Stimulated activated CD4-positive, alpha-beta T cell treated with anti-CD3 and anti-CD28 coated beads, Interleukin-15, amount 100 ng/mL, for 24 hours (primary cell): Measurements from ENCODE around the gene EGLN2.
"Not testable (repeated sequence)": the region's sequence is repeated elsewhere in the genome, so short reads cannot be mapped to it uniquely, and the experiment has no call there.

Experiments used
- DNase-seq: peaks from one replicate; pipeline ENCODE4 v3.0.0-alpha.2; 2020

The EGLN2 gene

DNA sequence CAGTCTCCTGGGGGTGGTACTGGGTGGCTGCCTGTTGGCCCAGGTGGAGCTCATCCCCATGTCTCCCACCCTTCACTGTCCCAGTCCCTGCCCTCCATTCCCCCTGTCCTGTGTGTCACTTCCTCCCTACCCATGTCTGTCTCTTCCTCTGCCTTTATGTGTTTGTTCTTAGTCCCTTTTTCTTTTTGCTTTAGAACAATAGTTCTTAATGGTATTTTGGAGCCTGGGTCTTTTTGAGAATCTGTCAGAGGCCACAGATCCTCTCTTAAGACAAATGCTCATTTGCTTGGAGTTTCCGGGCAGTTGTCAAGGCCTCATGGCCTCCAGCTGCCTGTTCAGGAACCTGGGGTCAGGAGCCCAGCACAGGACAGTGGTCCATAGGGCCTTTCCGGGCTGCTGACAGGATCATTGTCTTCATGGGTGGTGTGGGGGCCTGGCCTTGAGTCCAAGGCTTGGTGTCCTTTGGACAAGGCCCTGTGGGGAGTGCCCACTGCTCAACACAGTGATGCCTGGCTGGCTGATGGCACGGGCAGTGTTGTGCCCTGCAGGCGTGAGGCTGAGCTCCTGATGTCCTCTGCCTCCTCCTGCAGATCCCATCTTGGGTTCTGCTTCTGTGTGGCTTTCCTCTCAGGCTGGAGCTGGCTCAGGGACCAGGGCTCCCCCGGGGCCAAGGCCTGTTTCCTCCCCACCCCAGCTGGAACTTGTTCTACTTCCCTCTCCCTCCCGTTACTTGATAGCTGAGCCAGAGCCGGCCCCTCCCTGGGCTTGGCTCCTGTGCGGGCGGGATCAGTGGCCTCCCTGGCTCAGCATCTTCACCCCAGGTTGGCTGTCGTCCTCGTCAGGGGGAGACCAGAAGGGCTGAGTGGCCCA is 3.5 kb downstream of the EGLN2 start:
- DNase-seq = no peak

DNA sequence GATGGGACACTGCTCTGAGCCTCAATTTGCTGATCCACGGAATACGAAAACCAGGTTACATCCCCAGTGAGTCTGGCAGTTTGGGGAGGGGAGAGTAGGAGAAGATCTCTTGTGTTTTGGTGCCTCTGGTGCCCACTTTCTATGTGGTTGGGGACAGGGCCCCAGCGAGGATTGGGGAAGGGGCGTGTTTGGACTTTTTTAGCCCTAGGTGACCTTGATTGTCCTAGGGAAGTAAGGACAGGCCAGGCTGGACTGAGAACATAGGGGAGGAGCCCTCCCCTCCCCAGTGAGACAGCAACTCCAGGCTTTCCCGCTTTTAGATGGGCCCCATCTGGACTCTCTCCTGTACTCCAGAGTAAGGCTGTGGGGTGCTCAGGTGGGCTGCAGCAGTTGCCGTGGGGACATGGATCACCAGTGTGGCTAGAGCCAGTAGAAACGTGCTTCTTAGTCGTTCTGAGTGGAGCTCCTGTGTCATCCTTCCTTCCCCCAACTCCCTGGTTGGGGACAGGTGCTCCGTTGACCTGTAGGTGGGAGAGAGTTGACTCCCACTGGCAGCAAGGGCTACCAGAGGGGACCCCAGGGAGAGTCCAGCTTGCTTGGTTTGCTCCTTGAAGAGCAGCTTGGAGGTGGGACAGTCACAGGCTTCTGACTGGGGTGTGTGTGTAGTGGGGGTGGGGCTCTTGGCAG is 4.3 kb downstream of the EGLN2 start:
- no peak for DNase-seq

DNA sequence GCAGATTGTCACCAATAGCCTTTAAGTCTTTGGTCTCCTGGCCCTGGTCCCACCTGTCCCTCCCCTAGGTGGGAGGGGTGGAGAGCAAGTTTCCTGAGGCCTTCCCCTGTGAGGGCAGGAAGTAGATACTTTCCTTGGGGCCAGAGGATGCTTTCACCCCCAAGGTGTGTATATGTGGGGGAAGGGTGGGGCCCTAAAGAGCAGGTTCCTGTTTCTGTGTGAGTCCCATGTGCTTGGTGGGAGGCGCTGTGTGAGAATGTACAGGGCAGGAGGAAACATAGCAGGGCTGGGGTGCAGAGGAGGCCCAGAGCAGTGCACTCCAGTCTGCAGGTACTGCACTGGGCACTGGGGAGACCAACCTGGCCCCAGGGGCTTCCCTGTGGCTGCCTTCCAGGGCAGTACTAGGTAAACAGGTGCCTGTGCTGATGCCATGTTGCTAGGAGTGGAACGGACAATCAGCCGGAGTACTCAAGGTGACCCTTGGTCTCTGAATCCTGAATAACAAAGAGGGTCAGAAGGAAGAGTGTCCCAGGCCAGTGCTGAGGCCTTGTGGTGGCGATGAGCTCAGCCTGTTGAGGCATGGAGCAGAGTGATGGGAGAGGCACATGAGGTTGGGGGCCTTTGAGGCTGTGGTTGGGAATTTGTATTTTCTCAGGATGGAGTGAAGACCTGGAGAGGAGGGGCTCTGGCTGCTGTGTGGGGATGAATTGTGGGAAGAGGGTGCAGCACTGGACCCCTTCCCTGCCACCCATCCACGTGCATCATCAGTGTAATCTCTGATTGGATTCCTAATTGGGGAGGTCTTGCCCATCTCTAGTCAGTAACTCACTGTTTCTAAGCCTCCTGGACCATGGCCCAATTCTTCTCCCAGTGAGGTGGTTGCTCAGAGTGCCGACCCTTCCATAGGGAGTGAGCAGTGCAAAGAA is 5.1 kb downstream of the EGLN2 start:
- peak; percentile 63 for DNase-seq

DNA sequence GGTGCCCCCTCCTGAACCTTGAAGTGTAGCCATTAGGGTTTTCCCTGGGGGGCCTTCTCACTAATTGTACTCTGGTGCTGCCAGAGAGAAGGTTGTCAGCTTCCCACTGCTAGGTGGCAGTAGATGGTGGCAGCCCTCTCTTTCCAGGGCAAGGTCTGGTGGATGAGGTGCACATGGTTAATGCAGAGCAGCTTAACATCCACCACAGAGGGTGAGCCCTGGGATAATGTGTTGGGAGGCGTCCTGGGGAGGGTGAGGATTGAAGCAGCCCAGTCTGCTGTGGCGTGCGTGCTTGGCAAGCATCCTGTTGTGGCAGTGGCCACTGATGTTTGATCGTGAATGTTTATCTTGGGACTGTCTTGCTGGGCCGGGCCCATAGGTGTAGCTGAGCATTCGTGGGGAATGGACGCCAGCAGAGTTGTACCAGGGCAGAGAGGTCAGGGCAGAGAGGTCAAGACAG is 5.8 kb downstream of the EGLN2 start:
- no peak for DNase-seq

DNA sequence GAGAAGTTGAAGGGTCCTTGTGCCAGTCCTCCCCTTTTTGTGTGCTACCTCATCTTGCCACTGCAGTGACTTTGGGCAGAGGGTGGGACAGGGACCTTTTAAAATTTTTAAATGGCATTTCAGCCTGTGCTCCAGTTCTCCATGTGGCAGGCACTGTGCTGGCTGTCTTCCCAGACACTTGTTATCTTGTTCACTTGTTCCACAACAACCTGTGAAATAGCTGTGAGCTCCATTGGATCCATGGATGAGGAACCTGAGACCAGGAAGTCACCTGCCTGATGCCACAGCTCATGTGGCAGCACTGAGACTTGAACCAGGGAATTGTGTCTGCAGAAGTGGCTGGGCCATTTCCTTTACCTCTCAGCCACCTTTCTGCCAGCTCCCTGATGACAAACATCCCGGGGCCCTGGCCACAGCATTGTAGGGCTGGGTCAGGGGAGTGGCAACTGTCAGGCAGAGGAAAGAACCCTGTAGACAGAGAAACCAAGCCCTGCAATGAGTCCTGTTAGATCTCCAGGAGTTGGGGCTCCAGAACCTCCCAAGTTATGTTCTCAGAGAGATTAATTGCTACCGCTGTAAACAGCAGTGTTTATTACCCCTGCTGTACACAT is 6.4 kb downstream of the EGLN2 start:
- DNase-seq = no peak

DNA sequence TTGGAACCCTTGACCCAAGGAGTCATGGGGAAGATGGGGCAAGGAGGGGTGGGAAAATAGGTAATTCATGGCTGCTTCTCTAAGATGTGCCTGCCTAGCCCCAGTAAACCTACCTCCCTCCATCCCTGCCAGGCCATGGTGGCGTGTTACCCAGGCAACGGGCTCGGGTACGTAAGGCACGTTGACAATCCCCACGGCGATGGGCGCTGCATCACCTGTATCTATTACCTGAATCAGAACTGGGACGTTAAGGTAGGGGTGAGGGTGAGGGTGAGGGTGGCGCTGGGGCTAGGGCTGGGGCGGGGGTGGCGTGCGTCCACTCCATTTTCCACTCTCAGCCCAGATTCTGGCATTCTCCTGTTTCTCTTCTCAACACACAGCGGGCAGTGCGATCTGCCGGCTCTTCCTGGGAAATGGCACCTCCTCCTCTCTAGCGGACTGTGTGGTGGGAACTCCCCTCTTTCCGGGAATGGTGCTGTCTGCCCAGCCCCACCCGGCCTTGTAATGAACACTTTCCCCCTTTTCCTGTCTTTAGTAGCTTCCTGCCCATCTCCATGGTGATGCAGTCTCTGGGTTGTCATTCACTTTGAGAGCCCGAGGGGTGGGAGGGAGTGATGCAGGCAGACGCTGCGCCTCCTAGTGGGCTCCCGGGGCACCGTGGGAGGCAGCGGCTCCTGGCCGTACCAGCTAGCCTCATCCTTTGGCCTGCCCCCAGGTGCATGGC is 7.6 kb downstream of the EGLN2 start:
- DNase-seq = peak; percentile 88

DNA sequence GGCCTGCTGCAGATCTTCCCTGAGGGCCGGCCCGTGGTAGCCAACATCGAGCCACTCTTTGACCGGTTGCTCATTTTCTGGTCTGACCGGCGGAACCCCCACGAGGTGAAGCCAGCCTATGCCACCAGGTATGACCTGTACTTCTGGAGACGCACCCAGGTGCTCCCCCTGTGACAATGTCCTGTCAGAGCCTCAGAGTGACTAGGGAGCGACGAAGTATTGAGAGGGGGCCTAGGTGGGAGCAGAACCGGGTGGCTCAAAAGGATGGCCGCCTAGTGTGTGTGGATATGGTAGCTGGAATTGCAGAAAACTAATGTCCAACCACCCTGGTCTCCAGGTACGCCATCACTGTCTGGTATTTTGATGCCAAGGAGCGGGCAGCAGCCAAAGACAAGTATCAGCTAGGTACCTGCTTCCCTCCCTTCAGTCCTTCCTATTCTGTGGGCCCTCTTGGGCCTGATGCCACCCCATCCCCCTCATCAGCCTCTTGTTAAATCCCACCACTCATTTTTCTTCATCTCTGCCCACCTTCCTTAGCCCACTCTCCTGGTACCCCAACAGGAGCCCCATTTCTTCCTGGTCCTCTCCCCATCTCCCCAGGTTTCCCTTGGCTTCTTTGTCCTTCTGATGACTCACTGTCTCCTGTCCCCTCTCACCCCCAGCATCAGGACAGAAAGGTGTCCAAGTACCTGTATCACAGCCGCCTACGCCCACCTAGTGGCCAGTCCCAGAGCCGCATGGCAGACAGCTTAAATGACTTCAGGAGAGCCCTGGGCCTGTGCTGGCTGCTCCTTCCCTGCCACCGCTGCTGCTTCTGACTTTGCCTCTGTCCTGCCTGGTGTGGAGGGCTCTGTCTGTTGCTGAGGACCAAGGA is 8.4 kb downstream of the EGLN2 start:
- DNase-seq = no peak

DNA sequence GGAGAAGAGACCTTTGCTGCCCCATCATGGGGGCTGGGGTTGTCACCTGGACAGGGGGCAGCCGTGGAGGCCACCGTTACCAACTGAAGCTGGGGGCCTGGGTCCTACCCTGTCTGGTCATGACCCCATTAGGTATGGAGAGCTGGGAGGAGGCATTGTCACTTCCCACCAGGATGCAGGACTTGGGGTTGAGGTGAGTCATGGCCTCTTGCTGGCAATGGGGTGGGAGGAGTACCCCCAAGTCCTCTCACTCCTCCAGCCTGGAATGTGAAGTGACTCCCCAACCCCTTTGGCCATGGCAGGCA is 9.0 kb downstream of the EGLN2 start:
- no peak for DNase-seq

DNA sequence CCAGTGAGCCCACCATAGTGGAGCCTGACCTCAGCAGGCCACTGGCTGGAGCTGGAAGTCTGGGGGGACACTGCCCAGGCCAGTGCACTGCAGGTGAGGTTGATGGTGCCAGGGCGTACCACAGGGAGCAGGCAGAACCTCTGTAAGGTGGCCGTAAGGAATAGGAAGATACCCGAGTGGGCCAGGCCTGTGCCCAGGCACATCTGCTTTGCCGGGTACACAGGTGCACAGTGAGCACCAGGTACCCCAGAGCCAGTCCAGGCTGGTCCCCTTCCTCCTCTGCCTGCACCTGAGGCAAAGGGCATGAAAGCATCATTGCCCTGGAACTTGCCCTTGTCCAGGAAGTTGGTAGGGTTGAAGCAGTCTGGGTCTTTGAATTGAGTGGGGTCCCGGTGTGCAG is 9.5 kb downstream of the EGLN2 start:
- DNase-seq = no peak

DNA sequence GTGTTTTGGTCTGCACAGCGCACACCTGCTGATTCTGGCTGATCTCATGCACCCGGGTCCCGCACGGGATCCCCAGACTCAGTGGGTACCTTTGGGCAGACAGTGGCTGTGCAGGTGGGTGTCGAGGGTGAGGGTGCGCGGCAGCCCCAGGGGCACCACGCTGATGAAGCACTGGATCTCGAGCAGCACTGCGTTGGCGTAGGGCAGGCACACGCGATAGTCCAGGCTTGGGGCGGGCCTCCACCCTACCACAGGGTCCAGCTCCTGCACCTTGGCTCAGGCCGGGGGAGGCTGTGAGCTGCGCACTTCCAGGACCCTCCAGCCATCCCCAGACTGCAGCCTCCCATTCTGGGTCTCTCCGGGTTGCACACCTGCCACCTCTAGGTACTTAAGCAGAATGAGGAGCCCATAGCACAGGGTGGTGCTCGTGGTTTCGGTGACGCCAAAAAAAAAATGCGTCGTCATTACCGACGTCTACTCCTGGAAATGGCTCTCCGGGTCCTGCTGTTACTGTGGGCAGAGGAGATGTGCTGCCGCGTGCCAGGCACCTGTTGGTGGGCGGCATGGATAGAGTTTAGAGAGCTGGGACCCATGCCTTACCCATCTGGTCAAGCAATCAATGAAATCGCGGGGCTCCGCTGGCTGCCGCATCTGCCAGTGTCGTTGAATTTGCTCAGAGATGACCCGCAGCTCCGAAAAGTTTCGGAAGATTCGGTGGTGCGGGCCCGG is 10.5 kb downstream of the EGLN2 start:
- DNase-seq = no peak

DNA sequence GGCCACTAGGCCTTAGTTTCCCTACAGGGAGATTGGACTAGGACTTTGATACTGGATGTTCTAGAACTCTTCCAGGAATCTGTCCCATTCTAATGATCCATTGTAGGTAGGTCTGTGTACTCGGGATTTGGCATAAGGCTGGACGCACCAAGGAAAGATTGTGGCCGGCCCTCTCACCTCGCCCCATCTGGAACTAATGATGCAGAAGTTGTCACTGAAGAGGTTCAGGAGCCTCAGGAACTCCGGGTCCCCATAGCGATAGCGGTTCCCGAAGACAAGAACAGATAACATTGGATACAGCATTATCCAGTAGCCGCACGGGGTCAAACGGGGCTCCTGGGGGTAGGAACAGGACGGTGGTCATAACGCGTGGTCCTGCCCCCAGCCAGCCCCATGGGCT is 11.2 kb downstream of the EGLN2 start:
- DNase-seq = no peak

DNA sequence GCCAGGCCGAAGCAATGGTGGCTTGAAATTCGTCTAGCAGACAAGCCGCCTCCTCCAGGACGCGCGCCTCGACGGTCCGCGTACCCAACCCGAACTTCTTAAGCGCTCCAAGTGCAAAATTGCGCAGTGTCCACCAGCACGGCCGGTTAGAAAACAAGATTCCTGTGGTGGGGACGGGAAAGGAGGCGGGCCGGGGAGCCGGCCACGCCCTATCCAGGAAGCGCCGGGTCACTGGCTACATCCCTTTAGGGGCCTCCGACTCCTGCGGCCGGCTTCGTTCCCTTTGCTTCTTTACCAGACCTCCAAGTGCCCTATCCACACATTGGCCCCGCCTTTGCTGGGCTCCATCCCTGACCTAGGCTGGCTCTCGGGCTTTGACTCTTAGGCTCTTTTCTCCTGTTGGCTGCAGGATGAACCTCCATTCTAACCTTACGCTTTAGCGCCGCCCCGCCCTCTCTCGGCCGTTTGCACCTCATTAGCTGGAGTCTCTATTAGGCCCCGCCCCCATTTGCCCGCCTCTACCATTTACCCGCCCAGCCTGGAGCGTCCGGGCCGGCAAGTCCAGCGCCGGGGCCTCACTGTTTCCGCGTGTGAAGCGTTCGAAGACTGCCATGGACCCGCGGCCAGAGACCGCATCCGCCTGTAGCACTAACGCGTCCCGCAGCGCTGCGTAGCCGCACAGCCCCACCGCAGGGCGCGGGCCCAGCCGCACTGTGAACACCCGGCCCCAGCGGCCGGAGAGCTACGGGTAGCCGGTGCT is 11.8 kb downstream of the EGLN2 start:
- DNase-seq = peak; percentile 59

DNA sequence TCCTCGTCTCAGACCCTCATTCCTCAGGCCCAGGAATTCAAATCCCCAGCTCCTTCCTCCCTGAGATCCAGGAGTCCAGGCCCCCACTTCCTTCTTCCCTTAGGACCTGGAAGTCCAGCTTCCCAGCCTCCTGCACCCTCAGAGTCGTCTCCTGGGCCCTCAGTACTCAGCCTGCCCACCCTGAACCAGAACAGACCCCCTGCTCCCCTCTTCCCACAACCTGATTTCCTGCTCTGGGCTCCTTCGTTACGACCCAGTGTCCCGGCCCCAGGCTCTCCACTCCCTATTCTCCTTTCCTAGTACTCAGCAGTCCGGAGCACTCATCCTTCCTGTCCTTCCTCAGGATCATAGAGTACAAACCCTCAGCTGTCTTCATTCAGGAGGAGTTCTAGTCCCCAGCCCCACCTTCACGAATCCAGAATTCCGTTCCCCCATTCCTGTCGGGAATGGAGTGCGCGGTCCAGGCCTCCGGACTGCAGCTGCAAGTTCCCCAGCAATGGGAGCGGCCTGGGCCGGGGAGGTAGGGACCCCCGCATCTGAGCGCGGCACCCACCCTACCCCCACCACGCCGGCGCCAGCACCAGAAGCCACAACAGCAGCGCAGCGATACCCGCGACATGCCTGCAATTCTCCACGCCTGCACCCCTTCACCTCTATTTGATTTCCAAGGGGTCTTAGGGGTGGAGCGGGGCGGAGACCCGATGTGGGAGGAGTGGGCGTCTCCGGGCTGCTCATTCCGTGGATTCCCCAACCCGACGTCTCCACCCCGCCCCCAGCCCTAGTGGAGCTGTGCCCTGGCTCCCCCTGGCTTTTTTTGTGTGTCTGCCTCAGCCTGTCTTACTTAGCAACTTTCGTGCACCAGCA is 12.7 kb downstream of the EGLN2 start:
- peak; percentile 46 for DNase-seq

DNA sequence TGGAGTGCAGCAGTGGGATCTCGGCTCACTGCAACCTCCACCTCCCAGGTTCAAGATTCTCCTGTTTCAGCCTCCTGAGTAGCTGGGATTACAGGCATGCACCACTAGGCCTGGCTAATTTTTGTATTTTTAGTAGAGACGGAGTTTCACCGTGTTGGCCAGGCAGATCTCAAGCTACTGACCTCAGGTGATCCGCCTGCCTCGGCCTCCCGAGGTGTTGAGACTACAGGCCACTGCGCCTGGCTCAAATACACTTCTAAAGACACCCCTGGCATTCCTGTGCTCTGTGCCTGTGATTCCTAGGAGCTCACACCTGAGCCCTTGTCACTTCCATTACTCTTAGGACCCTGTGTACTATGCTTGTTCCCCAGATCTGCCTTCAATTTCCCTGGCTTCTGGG is 13.6 kb downstream of the EGLN2 start:
- DNase-seq = not testable (repeated sequence)

DNA sequence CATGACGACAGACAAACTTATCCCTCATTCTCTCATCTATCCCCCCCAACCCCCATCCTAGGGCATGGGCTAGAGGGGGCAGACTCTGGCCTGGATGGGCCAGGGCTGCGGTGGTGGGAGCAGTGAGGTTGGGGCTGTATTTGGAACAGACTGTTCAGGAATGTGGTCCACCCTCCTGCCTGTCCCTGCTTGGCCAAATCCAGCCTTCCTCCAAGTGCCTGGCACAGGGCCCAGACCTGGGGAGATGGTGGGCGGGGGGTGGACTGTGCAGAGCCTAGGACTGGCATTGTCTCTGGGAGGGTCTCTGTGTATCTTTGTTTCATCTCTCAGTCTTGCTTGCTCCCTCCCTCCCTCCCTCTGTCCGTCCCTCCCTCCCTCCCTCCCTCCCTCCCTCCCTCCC is 14.2 kb downstream of the EGLN2 start:
- no peak for DNase-seq

DNA sequence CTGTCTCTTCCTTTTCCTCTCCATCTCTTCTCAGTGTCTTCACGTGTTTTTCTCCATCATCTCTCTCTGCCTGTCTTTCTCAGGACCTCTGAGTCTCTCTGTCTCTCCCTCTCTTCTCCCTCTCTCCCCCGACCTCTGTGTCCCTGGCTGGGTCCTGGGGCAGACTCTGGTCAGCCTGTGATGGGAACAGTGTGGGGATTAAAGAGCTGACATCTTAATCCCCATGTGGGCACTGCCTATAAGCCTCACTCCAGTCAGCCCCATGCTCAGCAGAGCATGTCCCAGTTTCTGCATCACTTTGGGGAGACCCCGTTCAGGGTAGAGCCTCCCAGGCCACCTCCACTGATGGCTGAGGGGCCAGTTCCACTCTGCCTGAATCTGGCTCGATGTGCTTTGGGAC is 16.2 kb downstream of the EGLN2 start:
- no peak for DNase-seq

DNA sequence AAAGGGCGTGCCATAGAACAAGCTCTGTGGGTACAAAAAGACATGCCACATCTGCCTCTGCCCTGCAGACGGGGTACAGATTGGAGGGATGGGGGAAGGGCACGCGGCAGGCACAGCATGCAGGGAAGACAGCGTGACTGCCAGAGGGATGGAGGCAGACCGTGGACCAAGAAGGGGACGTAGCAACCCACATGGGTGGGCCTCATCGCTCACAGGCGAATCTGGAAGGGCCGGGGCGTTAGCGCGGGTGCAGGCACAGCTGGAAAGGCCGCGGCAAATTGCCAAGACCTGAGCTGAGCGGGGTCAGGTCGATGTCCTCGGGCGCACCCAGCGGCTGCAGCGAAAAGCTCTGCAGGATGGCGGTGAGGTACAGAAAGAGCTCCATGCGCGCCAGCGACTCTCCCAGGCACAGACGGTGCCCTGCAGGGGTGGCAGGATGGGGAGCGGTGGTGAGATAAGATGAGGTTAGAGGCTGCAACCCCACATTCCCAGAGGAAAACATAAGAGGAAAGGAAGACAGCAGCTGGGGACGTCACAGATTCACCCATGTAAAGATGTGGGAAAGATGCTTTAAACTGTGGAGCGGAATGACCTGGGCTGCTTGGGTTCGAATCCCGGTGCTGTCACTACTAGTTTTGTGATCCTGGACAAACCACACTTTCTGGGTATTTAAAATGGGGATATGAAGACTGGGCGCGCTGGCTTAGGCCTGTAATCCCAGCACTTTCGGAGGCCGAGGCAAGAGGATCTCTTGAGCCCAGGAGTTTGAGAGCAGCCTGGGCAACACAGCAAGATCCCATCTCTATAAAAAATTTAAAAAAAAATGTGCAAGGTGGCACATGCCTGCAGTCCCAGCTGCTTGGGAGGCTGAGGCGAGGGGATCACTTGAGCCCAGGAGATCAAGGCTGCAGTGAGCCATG is 19.7 kb downstream of the EGLN2 start:
- peak; percentile 84 for DNase-seq
